Activated CD4-positive, alpha-beta T cell treated with anti-CD3 and anti-CD28 coated beads, Interleukin-2, amount 10 ng/mL, durations not matched to agents 7 days and 5 days (primary cell): Measurements from ENCODE around the gene DPY19L2. TPM values are rescaled to one million over a fixed set of nuclear protein-coding genes. Genes with fewer than 3 reads are reported as not detected.
"Not testable (repeated sequence)": the region's sequence is repeated elsewhere in the genome, so short reads cannot be mapped to it uniquely, and the experiment has no call there.

ENCODE experiments used
- CTCF ChIA-PET: fragments of 350-600 bp; sonication (Branson Sonifier 250); formaldehyde crosslinking; loops from one replicate; lab custom pipeline; 2021; ENCODE audit warnings: antibody characterized with exemption; lab: Charles Lee
- POLR2A ChIA-PET: fragments of 350-600 bp; sonication (Branson Sonifier 250); formaldehyde crosslinking; loops from one replicate; lab custom pipeline; 2021; ENCODE audit warnings: antibody characterized with exemption; lab: Charles Lee
- DNase-seq: peaks from one replicate; pipeline ENCODE4 v3.0.0-alpha.2; 2020
- H3K27ac Mint-ChIP-seq: one replicate; pipeline ENCODE4 v1.8.0; 2021; ENCODE audit warnings: mild to moderate bottlenecking, moderate library complexity, mixed read lengths
- H3K27me3 Mint-ChIP-seq: one replicate; pipeline ENCODE4 v1.8.0; 2021; ENCODE audit warnings: mixed read lengths
- H3K36me3 Mint-ChIP-seq: one replicate; pipeline ENCODE4 v1.8.0; 2021; ENCODE audit warnings: low read depth, mixed read lengths
- H3K4me1 Mint-ChIP-seq: one replicate; pipeline ENCODE4 v1.8.0; 2021; ENCODE audit warnings: mixed read lengths
- H3K4me3 Mint-ChIP-seq: one replicate; pipeline ENCODE4 v1.8.0; 2021; ENCODE audit warnings: mild to moderate bottlenecking, moderate library complexity, mixed read lengths
- H3K9me3 Mint-ChIP-seq: one replicate; pipeline ENCODE4 v1.8.0; 2021; ENCODE audit warnings: mixed read lengths
- total RNA-seq, 2 experiments: library from RNA; stranded (reverse); gene quantifications; one replicate each; pipeline ENCODE4 v1.2.3, GENCODE V29; 2021

The DPY19L2 gene
- total RNA-seq, 2 experiments from 2014 or later: 0.27 to 0.40 TPM

- H3K27ac Mint-ChIP-seq, H3K36me3 Mint-ChIP-seq, H3K4me1 Mint-ChIP-seq, DNase-seq, H3K4me3 Mint-ChIP-seq, H3K9me3 Mint-ChIP-seq, CTCF ChIA-PET, H3K27me3 Mint-ChIP-seq, POLR2A ChIA-PET: not testable (repeated sequence)
These were observed 24.7 kb downstream of the DPY19L2 start for GRCh38 chr12:63643381-63644140.

GRCh38 chr12:63624258-63624657 lies 44.0 kb downstream of the DPY19L2 start:
- H3K4me1 Mint-ChIP-seq, CTCF ChIA-PET, POLR2A ChIA-PET, H3K9me3 Mint-ChIP-seq, H3K4me3 Mint-ChIP-seq, H3K27ac Mint-ChIP-seq, DNase-seq, H3K27me3 Mint-ChIP-seq, H3K36me3 Mint-ChIP-seq: not testable (repeated sequence)

- CTCF ChIA-PET, H3K36me3 Mint-ChIP-seq, H3K27ac Mint-ChIP-seq, H3K4me1 Mint-ChIP-seq, H3K9me3 Mint-ChIP-seq, H3K27me3 Mint-ChIP-seq, H3K4me3 Mint-ChIP-seq, POLR2A ChIA-PET, DNase-seq: not testable (repeated sequence)
These were observed 52.7 kb downstream of the DPY19L2 start for GRCh38 chr12:63615544-63615943.

GRCh38 chr12:63611285-63611684 lies 57.0 kb downstream of the DPY19L2 start:
- H3K4me3 Mint-ChIP-seq, H3K4me1 Mint-ChIP-seq, DNase-seq, H3K9me3 Mint-ChIP-seq, POLR2A ChIA-PET, CTCF ChIA-PET, H3K27ac Mint-ChIP-seq, H3K27me3 Mint-ChIP-seq, H3K36me3 Mint-ChIP-seq: not testable (repeated sequence)

GRCh38 chr12:63609281-63609680 lies 59.0 kb downstream of the DPY19L2 start:
- H3K4me1 Mint-ChIP-seq, H3K27ac Mint-ChIP-seq, H3K9me3 Mint-ChIP-seq, H3K4me3 Mint-ChIP-seq, DNase-seq, H3K27me3 Mint-ChIP-seq, H3K36me3 Mint-ChIP-seq, CTCF ChIA-PET, POLR2A ChIA-PET: not testable (repeated sequence)

GRCh38 chr12:63604985-63605384 lies 63.3 kb downstream of the DPY19L2 start:
- H3K36me3 Mint-ChIP-seq, DNase-seq, POLR2A ChIA-PET, H3K27ac Mint-ChIP-seq, H3K4me1 Mint-ChIP-seq, H3K27me3 Mint-ChIP-seq, H3K9me3 Mint-ChIP-seq, CTCF ChIA-PET, H3K4me3 Mint-ChIP-seq: not testable (repeated sequence)

GRCh38 chr12:63594828-63595227 lies 73.5 kb downstream of the DPY19L2 start:
- CTCF ChIA-PET: not testable (repeated sequence)

GRCh38 chr12:63584426-63584825 lies 83.9 kb downstream of the DPY19L2 start:
- H3K4me1 Mint-ChIP-seq, POLR2A ChIA-PET, H3K36me3 Mint-ChIP-seq, H3K27ac Mint-ChIP-seq, DNase-seq, CTCF ChIA-PET, H3K27me3 Mint-ChIP-seq, H3K9me3 Mint-ChIP-seq, H3K4me3 Mint-ChIP-seq: not testable (repeated sequence)

More at GRCh38 chr12:63594828-63595227, 73.5 kb downstream of the DPY19L2 start:
- H3K4me1 Mint-ChIP-seq, DNase-seq, H3K27ac Mint-ChIP-seq, POLR2A ChIA-PET, H3K27me3 Mint-ChIP-seq, H3K4me3 Mint-ChIP-seq, H3K9me3 Mint-ChIP-seq, H3K36me3 Mint-ChIP-seq: not testable (repeated sequence)

- H3K4me3 Mint-ChIP-seq, POLR2A ChIA-PET, H3K4me1 Mint-ChIP-seq, H3K27ac Mint-ChIP-seq, CTCF ChIA-PET, H3K36me3 Mint-ChIP-seq, H3K27me3 Mint-ChIP-seq, DNase-seq, H3K9me3 Mint-ChIP-seq: not testable (repeated sequence)
These were observed 85.0 kb downstream of the DPY19L2 start for GRCh38 chr12:63583289-63583688.

- H3K27me3 Mint-ChIP-seq, H3K4me1 Mint-ChIP-seq, H3K9me3 Mint-ChIP-seq, H3K27ac Mint-ChIP-seq, H3K36me3 Mint-ChIP-seq, H3K4me3 Mint-ChIP-seq, POLR2A ChIA-PET, CTCF ChIA-PET, DNase-seq: not testable (repeated sequence)
These were observed 90.7 kb downstream of the DPY19L2 start for GRCh38 chr12:63577631-63578030.

- POLR2A ChIA-PET, H3K4me3 Mint-ChIP-seq, H3K27ac Mint-ChIP-seq, H3K9me3 Mint-ChIP-seq, H3K36me3 Mint-ChIP-seq, DNase-seq, H3K4me1 Mint-ChIP-seq, H3K27me3 Mint-ChIP-seq, CTCF ChIA-PET: not testable (repeated sequence)
These were observed 96.3 kb downstream of the DPY19L2 start for GRCh38 chr12:63572038-63572437.

- H3K27ac Mint-ChIP-seq, H3K9me3 Mint-ChIP-seq, H3K36me3 Mint-ChIP-seq, H3K4me3 Mint-ChIP-seq, DNase-seq, POLR2A ChIA-PET, H3K27me3 Mint-ChIP-seq, CTCF ChIA-PET, H3K4me1 Mint-ChIP-seq: not testable (repeated sequence)
These were observed 109.8 kb downstream of the DPY19L2 start for GRCh38 chr12:63558445-63558844.

GRCh38 chr12:63551397-63551796 lies 116.9 kb downstream of the DPY19L2 start:
- H3K27me3 Mint-ChIP-seq, DNase-seq, CTCF ChIA-PET, H3K4me1 Mint-ChIP-seq, H3K4me3 Mint-ChIP-seq, H3K27ac Mint-ChIP-seq, H3K36me3 Mint-ChIP-seq, POLR2A ChIA-PET, H3K9me3 Mint-ChIP-seq: not testable (repeated sequence)

- H3K27ac Mint-ChIP-seq, DNase-seq, H3K27me3 Mint-ChIP-seq, H3K4me3 Mint-ChIP-seq, H3K9me3 Mint-ChIP-seq, H3K36me3 Mint-ChIP-seq, CTCF ChIA-PET, H3K4me1 Mint-ChIP-seq, POLR2A ChIA-PET: not testable (repeated sequence)
These were observed 119.3 kb downstream of the DPY19L2 start for GRCh38 chr12:63549034-63549433.
